ENCODE data around the gene FAM117B. TPM values are rescaled to one million over a fixed set of nuclear protein-coding genes. Genes with fewer than 3 reads are reported as not detected.

FAM117B gene
- total RNA-seq, 1 experiment from 2014 or later, result 9.1 TPM

DNA sequence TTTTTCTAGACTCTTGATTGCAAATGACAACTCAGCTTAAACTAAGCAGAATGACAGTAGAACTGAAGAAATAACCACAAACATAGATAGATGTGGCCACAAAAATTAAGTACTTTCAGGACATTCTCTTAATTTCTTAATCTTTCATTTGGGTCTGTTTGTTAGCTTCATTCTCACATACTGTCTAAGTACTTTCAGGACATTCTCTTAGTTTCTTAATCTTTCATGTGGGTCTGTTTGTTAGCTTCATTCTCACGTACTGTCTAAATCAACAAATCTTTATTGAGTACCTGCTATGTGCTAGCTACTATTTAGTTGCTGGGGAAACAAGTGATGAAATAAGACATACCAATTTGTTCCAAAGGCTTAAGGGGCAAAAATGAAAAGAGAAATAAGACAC, 35.1 kb downstream of the FAM117B start:
- CTCF ChIA-PET, result no interaction called here
- Histone ChIP-seq H3K9me3 (ENCODE audit: control insufficient read depth in 1 of 2, insufficient read depth in 1 of 2, low read depth in 1 of 2, low read length in 2 of 2) (no peaks in the 10 kb centered on the region), H3K4me2 (ENCODE audit: low read length) (no peak overlapping the region), H3K9ac (ENCODE audit: low read length) (no peak overlapping the region), H3K27ac (ENCODE audit: low read depth, low read length) (no peak overlapping the region), H3K9me2 (ENCODE audit: insufficient read depth) (no peaks in the 10 kb centered on the region), H3K36me3 (ENCODE audit: control insufficient read depth in 1 of 2, insufficient read depth in 2 of 2, low read length in 2 of 2) (no peaks in the 10 kb centered on the region), H3K27me3 (ENCODE audit: insufficient read depth, low read length) (no peaks in the 10 kb centered on the region), H3K4me3 (replicated peaks in 1 of 2; ENCODE audit: low read depth in 1 of 2, low read length in 2 of 2) (no peak overlapping the region), H2AFZ (ENCODE audit: low read depth, low read length, poor library complexity, severe bottlenecking) (no peak overlapping the region), H3K4me1 (ENCODE audit: control insufficient read depth in 1 of 2, insufficient read depth in 2 of 2, low read length in 2 of 2) (no peaks in the 10 kb centered on the region), H4K20me1 (ENCODE audit: insufficient read depth) (no peaks in the 10 kb centered on the region), H3K79me2 (ENCODE audit: insufficient read depth, low read length) (no peaks in the 10 kb centered on the region)
- TF ChIP-seq YY1 (IDR thresholded peaks at IDR 0.05; ENCODE audit: extremely low read depth, insufficient replicate concordance, low read depth, low read length), result no peak
- TF ChIP-seq FOSL1 (IDR thresholded peaks at IDR 0.05; ENCODE audit: low read depth), result no peak
- TF ChIP-seq, protein P1, sequence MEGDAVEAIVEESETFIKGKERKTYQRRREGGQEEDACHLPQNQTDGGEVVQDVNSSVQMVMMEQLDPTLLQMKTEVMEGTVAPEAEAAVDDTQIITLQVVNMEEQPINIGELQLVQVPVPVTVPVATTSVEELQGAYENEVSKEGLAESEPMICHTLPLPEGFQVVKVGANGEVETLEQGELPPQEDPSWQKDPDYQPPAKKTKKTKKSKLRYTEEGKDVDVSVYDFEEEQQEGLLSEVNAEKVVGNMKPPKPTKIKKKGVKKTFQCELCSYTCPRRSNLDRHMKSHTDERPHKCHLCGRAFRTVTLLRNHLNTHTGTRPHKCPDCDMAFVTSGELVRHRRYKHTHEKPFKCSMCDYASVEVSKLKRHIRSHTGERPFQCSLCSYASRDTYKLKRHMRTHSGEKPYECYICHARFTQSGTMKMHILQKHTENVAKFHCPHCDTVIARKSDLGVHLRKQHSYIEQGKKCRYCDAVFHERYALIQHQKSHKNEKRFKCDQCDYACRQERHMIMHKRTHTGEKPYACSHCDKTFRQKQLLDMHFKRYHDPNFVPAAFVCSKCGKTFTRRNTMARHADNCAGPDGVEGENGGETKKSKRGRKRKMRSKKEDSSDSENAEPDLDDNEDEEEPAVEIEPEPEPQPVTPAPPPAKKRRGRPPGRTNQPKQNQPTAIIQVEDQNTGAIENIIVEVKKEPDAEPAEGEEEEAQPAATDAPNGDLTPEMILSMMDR (IDR thresholded peaks at IDR 0.05 in 2 of 3, conservative IDR thresholded peaks at IDR 0.05 in 1 of 3; ENCODE audit: borderline replicate concordance in 1 of 3, insufficient read depth in 1 of 3, low read depth in 2 of 3, low read length in 2 of 3), result no peak
- TF ChIP-seq CBX3 (IDR thresholded peaks at IDR 0.05; ENCODE audit: low read depth), result no peak
- no peak for TF ChIP-seq TCF7L2 (IDR thresholded peaks at IDR 0.05; ENCODE audit: borderline replicate concordance, extremely low read depth, insufficient read depth, insufficient read length)
- TF ChIP-seq RAD21 (IDR thresholded peaks at IDR 0.05; ENCODE audit: low read depth), result no peak
- no peak for TF ChIP-seq ZNF274 (IDR thresholded peaks at IDR 0.05; ENCODE audit: low read depth, low read length)
- no peak for TF ChIP-seq EZH2phosphoT487 (IDR thresholded peaks at IDR 0.05; ENCODE audit: borderline replicate concordance)
- TF ChIP-seq, protein P2, sequence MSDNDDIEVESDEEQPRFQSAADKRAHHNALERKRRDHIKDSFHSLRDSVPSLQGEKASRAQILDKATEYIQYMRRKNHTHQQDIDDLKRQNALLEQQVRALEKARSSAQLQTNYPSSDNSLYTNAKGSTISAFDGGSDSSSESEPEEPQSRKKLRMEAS (IDR thresholded peaks at IDR 0.05), result no peak
- TF ChIP-seq EZH2 (IDR thresholded peaks at IDR 0.05), result no peak
- no peak for TF ChIP-seq SIN3A (IDR thresholded peaks at IDR 0.05; ENCODE audit: low read depth)
- TF ChIP-seq SRF (IDR thresholded peaks at IDR 0.05; ENCODE audit: low read depth), result no peak
- no peak for TF ChIP-seq ZFX (IDR thresholded peaks at IDR 0.05)
- no peak for TF ChIP-seq JUND (IDR thresholded peaks at IDR 0.05)
- TF ChIP-seq, protein P3, sequence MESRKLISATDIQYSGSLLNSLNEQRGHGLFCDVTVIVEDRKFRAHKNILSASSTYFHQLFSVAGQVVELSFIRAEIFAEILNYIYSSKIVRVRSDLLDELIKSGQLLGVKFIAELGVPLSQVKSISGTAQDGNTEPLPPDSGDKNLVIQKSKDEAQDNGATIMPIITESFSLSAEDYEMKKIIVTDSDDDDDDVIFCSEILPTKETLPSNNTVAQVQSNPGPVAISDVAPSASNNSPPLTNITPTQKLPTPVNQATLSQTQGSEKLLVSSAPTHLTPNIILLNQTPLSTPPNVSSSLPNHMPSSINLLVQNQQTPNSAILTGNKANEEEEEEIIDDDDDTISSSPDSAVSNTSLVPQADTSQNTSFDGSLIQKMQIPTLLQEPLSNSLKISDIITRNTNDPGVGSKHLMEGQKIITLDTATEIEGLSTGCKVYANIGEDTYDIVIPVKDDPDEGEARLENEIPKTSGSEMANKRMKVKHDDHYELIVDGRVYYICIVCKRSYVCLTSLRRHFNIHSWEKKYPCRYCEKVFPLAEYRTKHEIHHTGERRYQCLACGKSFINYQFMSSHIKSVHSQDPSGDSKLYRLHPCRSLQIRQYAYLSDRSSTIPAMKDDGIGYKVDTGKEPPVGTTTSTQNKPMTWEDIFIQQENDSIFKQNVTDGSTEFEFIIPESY (IDR thresholded peaks at IDR 0.05; ENCODE audit: extremely low read depth, insufficient replicate concordance, low read length), result no peak
- TF ChIP-seq POLR2AphosphoS5 (IDR thresholded peaks at IDR 0.05; ENCODE audit: low read depth, low read length), result no peak
- no peak for TF ChIP-seq EGR1 (IDR thresholded peaks at IDR 0.05; ENCODE audit: low read depth)
- TF ChIP-seq, protein P4, sequence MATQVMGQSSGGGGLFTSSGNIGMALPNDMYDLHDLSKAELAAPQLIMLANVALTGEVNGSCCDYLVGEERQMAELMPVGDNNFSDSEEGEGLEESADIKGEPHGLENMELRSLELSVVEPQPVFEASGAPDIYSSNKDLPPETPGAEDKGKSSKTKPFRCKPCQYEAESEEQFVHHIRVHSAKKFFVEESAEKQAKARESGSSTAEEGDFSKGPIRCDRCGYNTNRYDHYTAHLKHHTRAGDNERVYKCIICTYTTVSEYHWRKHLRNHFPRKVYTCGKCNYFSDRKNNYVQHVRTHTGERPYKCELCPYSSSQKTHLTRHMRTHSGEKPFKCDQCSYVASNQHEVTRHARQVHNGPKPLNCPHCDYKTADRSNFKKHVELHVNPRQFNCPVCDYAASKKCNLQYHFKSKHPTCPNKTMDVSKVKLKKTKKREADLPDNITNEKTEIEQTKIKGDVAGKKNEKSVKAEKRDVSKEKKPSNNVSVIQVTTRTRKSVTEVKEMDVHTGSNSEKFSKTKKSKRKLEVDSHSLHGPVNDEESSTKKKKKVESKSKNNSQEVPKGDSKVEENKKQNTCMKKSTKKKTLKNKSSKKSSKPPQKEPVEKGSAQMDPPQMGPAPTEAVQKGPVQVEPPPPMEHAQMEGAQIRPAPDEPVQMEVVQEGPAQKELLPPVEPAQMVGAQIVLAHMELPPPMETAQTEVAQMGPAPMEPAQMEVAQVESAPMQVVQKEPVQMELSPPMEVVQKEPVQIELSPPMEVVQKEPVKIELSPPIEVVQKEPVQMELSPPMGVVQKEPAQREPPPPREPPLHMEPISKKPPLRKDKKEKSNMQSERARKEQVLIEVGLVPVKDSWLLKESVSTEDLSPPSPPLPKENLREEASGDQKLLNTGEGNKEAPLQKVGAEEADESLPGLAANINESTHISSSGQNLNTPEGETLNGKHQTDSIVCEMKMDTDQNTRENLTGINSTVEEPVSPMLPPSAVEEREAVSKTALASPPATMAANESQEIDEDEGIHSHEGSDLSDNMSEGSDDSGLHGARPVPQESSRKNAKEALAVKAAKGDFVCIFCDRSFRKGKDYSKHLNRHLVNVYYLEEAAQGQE (IDR thresholded peaks at IDR 0.05; ENCODE audit: low read depth), result no peak
- BruUV-seq (replicated peaks), result no TSS peak
- DNase-seq (ENCODE audit: low read depth, low spot score) (no peak), ATAC-seq (no peak)
- RAD21 ChIA-PET (ENCODE audit: low non-redundant PET in 1 of 2, low total read pairs in 2 of 2, uncharacterized antibody in 2 of 2, unreplicated experiment in 2 of 2), result no interaction called here
- POLR2A ChIA-PET, result no interaction called here
- intact Hi-C loops (cut with micrococcal nuclease), result no loop called here
